Spleen (tissue), 7 donors: ENCODE results near the gene EHBP1.

Experiments used
- CTCF ChIP-seq, 11 experiments: fragments of 200-600 bp in 7 of 11; fragments of 450-650 bp in 4 of 11; sonication (generic) in 4 of 11; IDR thresholded peaks in 8 of 11; conservative IDR thresholded peaks in 3 of 11; 1 replicate in 7 of 11; 2 replicates in 4 of 11; pipeline versions ENCODE4 v1.4.0 to v1.8.0; 2016 to 2021; ENCODE audit warnings: antibody characterized with exemption in 11 of 11, inconsistent platforms in 4 of 11, mild to moderate bottlenecking in 1 of 11
- POLR2A ChIP-seq, 3 donors: fragments of 450-650 bp; IDR thresholded peaks; one replicate each; pipeline ENCODE4 v1.5.1; 2017; ENCODE audit warnings: antibody characterized with exemption in 3 of 3, mild to moderate bottlenecking in 1 of 3
- POLR2AphosphoS5 ChIP-seq, 3 donors: sonication (generic); formaldehyde crosslinking; IDR thresholded peaks; one replicate each; pipeline ENCODE4 v1.5.1; 2017; ENCODE audit warnings: antibody characterized with exemption in 3 of 3
- donor health status: DM: no; HTN: no; CAD: no; lungs with moderate emphysema.
- donor health status: DM: no; HTN: no; CAD: no.
- donor health status: DM: no; HTN: no; CAD: no.

GRCh38 chr2:62947403-62947802 is 241.9 kb downstream of the EHBP1 start:
- TF ChIP-seq CTCF (IDR thresholded peaks at IDR 0.05 in 8 of 11, conservative IDR thresholded peaks at IDR 0.05 in 3 of 11) (no peak), POLR2AphosphoS5 (IDR thresholded peaks at IDR 0.05) (no peak), POLR2A (IDR thresholded peaks at IDR 0.05) (no peak)
